GM10266 (cell line): Measurements from ENCODE around the gene TPST2.
A peak's percentile ranks its signal among the peaks of the same experiment; 100 is the strongest.

Source experiments
- DNase-seq: peaks from one replicate; pipeline ENCODE4 v3.0.0; 2012; ENCODE audit errors: extremely low spot score
- TF ChIP-seq, protein P1 (sequence below): IDR thresholded peaks from 2 replicates; pipeline ENCODE4 v1.5.1; 2012; ENCODE audit warnings: mild to moderate bottlenecking, low read depth; ENCODE audit not compliant: control insufficient read depth, insufficient read depth; ENCODE audit errors: missing control alignments

Gene TPST2

DNA sequence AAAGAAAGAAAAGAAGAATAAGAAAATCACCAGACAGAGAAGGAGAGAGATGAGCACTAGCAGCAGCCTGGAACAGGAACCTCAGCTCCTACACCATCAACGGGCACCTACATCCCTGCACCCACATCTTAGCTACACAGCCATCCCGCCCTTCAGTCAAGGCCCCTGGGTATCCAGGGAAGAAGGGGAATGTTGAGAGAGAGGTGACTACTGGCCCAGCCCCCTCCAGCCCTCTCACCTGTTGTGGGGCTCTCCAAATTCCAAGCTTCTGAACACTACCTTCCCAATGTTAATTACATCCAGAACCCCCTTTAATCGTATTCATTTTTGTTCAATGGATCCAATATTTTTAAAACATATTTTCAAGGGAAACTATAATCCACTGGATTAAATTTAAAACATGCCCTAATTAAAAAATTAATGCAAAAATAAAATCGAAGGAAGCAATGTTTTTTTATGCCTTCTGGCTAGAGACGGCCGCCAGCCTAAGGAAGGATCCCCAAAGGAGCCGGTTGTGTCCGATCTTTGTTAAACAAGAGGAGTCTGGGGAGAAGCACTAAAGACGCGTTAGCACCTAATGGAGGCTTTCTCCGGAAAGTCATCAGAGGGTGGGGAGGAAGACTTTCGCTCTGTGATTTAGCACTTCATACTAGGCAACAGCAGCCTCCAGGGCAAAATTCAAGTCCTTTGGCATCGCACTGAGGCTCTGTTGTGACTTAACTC lies 9.5 kb downstream of the TPST2 start:
- TF ChIP-seq, protein P1, sequence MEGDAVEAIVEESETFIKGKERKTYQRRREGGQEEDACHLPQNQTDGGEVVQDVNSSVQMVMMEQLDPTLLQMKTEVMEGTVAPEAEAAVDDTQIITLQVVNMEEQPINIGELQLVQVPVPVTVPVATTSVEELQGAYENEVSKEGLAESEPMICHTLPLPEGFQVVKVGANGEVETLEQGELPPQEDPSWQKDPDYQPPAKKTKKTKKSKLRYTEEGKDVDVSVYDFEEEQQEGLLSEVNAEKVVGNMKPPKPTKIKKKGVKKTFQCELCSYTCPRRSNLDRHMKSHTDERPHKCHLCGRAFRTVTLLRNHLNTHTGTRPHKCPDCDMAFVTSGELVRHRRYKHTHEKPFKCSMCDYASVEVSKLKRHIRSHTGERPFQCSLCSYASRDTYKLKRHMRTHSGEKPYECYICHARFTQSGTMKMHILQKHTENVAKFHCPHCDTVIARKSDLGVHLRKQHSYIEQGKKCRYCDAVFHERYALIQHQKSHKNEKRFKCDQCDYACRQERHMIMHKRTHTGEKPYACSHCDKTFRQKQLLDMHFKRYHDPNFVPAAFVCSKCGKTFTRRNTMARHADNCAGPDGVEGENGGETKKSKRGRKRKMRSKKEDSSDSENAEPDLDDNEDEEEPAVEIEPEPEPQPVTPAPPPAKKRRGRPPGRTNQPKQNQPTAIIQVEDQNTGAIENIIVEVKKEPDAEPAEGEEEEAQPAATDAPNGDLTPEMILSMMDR, result no peak
- no peak for DNase-seq

DNA sequence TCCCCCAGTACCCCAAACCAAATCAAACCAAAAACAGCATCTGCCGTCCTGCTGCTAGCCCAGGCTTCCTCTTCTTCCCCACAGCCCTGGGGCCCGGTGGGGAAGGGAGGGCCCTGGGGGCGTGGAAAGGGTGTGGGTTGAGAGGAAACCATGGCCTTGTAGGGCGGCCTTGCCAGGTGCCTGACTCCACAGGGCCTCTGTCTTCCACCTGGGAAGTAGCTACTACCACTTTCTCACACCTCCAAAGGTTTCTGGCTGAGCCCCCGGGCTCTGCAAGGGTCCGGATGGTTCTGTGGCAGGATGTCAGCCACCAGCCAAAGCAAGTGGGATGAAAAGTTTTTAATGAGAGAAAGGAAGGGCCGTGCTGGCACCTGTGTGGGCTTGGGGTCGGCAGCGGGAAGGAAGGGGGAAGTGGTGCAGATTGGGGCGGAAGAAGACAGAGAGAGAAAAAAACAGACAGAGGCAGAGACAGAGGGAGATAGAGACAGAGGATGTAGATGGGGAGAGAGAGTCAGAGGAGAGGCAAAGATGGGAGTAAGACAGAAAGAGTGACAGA lies 10.5 kb downstream of the TPST2 start:
- TF ChIP-seq, protein P1, result no peak

DNA sequence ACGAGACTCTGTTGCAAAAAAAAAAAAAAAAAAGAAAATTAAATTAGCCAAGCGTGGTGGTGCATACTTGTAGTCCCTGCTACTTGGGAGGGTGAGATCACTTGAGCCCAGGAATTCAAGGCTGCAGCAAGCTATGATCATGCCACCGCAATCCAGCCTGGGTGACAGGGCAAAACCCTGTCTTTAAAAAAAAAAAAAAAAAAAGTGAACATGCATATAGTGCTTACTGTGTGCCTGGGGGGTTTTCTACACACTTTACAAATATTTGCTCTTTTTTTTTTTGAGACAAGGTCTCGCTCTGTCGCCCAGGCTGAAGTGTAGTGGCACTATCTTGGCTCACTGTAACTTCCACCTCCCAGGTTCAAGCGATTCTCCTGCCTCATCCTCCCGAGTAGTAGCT lies 12.9 kb downstream of the TPST2 start:
- no peak for DNase-seq
- TF ChIP-seq, protein P1, result no peak

More for the DNA sequence above, 10.5 kb downstream of the TPST2 start:
- peak; percentile 68 for DNase-seq

DNA sequence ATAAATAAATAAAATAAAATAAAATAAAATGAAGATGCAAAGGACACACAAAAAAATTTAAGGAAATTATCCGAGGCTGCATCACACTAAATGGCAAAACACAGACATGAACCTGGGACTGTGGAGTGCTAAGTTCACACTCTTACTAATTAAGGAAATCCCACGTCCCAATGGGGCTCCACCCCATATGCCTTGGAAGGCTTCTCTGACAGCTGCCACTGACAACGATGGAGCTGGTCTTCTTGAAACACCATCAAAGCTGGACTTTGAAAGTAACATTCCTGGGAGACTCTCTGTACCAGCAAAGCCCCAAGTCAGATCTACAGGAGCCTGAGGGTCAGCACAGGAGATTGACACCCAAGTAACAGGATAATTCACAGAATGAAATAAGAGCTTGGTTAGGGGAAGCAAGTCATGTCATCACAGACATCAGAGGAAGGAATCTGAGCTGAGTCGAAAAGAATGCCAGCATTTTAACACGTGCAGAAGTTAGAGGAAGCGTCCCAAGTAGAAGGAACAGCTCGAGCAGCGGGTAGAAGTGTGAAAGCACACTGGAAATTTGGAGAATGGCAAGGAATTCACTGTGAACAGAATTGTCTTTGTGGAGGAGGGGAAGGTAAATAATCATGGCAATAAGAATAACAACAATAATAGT lies 13.8 kb downstream of the TPST2 start:
- no peak for DNase-seq
- TF ChIP-seq, protein P1, result no peak

DNA sequence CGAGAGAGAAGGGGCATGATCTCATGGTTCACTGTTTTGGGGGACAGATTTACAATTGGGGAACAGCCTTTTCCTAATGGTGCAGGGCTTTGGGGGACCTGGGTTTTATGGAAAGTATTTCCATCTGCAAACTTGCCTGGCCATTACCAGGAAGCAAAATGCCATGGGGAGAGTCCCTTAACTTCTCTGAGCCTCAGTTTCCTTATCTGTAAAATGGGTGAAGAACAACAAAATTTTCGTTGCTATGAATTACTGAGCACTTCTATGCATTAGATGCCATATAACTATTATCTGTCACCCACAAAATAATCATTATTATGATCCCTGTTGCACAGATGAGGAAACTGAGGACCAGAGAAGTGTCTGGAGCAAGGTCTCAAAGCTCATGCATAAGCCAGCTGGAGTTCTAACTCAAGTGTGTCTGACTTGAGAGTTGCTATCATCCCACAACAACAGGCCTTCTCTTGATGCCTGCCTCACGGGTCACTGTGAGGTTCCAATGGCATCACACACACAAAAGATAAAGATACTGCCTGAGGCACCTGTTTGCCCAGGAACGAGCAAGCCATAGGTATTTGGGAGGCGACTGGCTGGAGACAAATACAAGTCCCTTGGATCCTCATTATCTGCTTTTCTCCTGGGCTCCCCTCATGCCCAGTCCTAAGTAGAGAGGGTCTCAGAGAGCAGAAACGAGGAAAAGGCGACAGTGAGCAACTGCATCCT lies 15.8 kb downstream of the TPST2 start:
- no peak for DNase-seq
- TF ChIP-seq, protein P1, result no peak

DNA sequence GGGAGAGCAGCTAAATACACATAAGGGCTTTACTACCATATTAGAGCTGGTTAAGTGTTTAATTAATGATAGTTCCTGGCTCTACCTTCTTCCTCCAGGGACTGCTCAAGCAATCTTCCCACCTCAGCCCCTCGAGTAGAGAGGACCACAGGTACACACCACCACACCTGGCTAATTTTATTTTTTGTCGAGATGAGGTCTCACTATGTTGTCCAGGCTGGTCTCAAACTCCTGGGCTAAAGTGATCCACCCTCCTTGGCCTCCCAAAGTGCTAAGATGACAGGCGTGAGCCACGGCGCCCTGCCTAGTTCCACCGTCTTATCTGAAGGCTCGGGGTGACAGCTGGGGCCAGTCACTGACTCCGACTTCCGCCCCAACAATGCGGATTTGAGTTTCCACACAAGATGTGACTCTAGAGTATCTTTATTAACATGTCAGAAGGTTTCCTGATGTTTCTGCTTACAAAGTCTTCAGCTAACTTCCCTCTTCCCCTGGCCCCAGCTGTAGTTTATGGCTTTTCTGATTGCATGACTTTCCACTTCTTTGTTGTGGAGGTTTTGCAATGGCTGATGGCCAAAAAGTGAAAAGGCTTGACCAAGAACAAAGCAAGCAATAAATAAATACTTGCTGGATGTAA lies 16.8 kb downstream of the TPST2 start:
- no peak for DNase-seq

More for the DNA sequence above, 16.8 kb downstream of the TPST2 start:
- TF ChIP-seq, protein P1, result no peak
